B cell (primary cell): Measurements from ENCODE around the gene SANBR. TPM values are rescaled to one million over a fixed set of nuclear protein-coding genes. Genes with fewer than 3 reads are reported as not detected.

Source experiments
- ATAC-seq: fragments of 200-7000 bp; cut with Tn5 transposase; one replicate; pipeline ENCODE4 v1.10.0; 2021; ENCODE audit warnings: low read depth, mild to moderate bottlenecking, moderate number of reproducible peaks, moderate library complexity
- CTCF ChIA-PET: fragments of 350-600 bp; sonication (Branson Sonifier 250); formaldehyde crosslinking; loops from one replicate; lab custom pipeline; 2021; ENCODE audit warnings: antibody characterized with exemption, inconsistent platforms; lab: Charles Lee
- POLR2A ChIA-PET: fragments of 350-600 bp; sonication (Branson Sonifier 250); formaldehyde crosslinking; loops from one replicate; lab custom pipeline; 2021; ENCODE audit warnings: antibody characterized with exemption; lab: Charles Lee
- DNase-seq: peaks from one replicate; pipeline ENCODE4 v3.0.0; 2013
- H2AFZ ChIP-seq: 2 replicates; pipeline ENCODE4 v1.6.1; 2012; ENCODE audit warnings: mild to moderate bottlenecking, low read depth, low read length; ENCODE audit not compliant: insufficient read depth, poor library complexity, severe bottlenecking
- H3K27ac ChIP-seq, 2 donors: 1 replicate in 1 of 2; 2 replicates in 1 of 2; pipeline ENCODE4 v1.5.1; 2012 to 2013; ENCODE audit warnings: low read length in 2 of 2, mild to moderate bottlenecking in 2 of 2, moderate library complexity in 1 of 2
- H3K27me3 ChIP-seq, 4 experiments: fragments of 200-600 bp in 1 of 4; sonication (generic) in 1 of 4; replicated peaks in 1 of 4; 1 replicate in 2 of 4; 2 replicates in 2 of 4; pipeline versions ENCODE4 v1.6.1 to v1.7.0; 2013 to 2016; ENCODE audit warnings: low read length in 3 of 4, mild to moderate bottlenecking in 2 of 4, mixed read lengths in 1 of 4, moderate library complexity in 1 of 4; ENCODE audit not compliant: insufficient read depth in 4 of 4, control insufficient read depth in 3 of 4; ENCODE audit errors: control extremely low read depth in 1 of 4
- H3K36me3 ChIP-seq, 2 experiments: replicated peaks in 1 of 2; 1 replicate in 1 of 2; 2 replicates in 1 of 2; pipeline versions ENCODE4 v1.6.1 to v1.7.1; 2013; ENCODE audit warnings: low read length in 1 of 2; ENCODE audit not compliant: insufficient read depth in 2 of 2, control insufficient read depth in 1 of 2; ENCODE audit errors: control extremely low read depth in 1 of 2, extremely low read depth in 1 of 2
- H3K4me1 ChIP-seq, 2 donors: fragments of 200-600 bp in 1 of 2; sonication (generic) in 1 of 2; 1 replicate in 1 of 2; 2 replicates in 1 of 2; pipeline versions ENCODE4 v1.5.1 to v1.6.1; 2013 to 2017; ENCODE audit warnings: low read length in 2 of 2; ENCODE audit not compliant: control insufficient read depth in 2 of 2, insufficient read depth in 2 of 2
- H3K4me2 ChIP-seq: replicated peaks from 2 replicates; pipeline ENCODE3; 2012; ENCODE audit warnings: mild to moderate bottlenecking, low read depth, low read length; ENCODE audit not compliant: poor library complexity, severe bottlenecking
- H3K4me3 ChIP-seq, 5 experiments: fragments of 200-600 bp in 1 of 5; sonication (generic) in 1 of 5; 1 replicate in 3 of 5; 2 replicates in 2 of 5; pipeline versions ENCODE4 v1.5.1 to v1.7.0; 2011 to 2016; ENCODE audit warnings: low read length in 4 of 5, mild to moderate bottlenecking in 4 of 5, low read depth in 2 of 5, control low read depth in 1 of 5, moderate library complexity in 1 of 5; ENCODE audit not compliant: insufficient read depth in 1 of 5; ENCODE audit errors: control extremely low read depth in 1 of 5, extremely low read depth in 1 of 5
- H3K79me2 ChIP-seq: fragments of 200-600 bp; sonication (generic); one replicate; pipeline ENCODE4 v1.6.0; 2016; ENCODE audit warnings: low read length; ENCODE audit not compliant: control insufficient read depth, insufficient read depth
- H3K9ac ChIP-seq: fragments of 200-600 bp; sonication (generic); 2 replicates; pipeline ENCODE4 v1.6.1; 2017; ENCODE audit warnings: mild to moderate bottlenecking, low read length, moderate library complexity
- H3K9me3 ChIP-seq, 3 donors: one replicate each; pipeline versions ENCODE4 v1.6.1 to v1.7.1; 2013; ENCODE audit warnings: low read length in 2 of 3; ENCODE audit not compliant: control insufficient read depth in 2 of 3, insufficient read depth in 1 of 3; ENCODE audit errors: control extremely low read depth in 1 of 3
- H4K20me1 ChIP-seq: 2 replicates; pipeline ENCODE4 v1.6.0; 2012; ENCODE audit warnings: mild to moderate bottlenecking, low read length; ENCODE audit not compliant: insufficient read depth, control insufficient read depth, poor library complexity, severe bottlenecking
- H3K27ac Mint-ChIP-seq: one replicate; pipeline ENCODE4 v1.8.0; 2021; ENCODE audit warnings: mixed read lengths
- H3K27me3 Mint-ChIP-seq: one replicate; pipeline ENCODE4 v1.8.0; 2021; ENCODE audit warnings: mixed read lengths
- H3K4me1 Mint-ChIP-seq: one replicate; pipeline ENCODE4 v1.8.0; 2021; ENCODE audit warnings: mixed read lengths
- H3K4me3 Mint-ChIP-seq: one replicate; pipeline ENCODE4 v1.8.0; 2021; ENCODE audit warnings: mixed read lengths
- H3K9me3 Mint-ChIP-seq: one replicate; pipeline ENCODE4 v1.8.0; 2022; ENCODE audit warnings: mixed read lengths; ENCODE audit not compliant: insufficient read depth
- EZH2 ChIP-seq: IDR thresholded peaks from 2 replicates; pipeline ENCODE4 v1.6.1; 2012; ENCODE audit warnings: borderline replicate concordance, low read depth, mild to moderate bottlenecking, moderate library complexity, low read length; ENCODE audit not compliant: insufficient read depth, poor library complexity, severe bottlenecking
- WGBS: methylation state at CpG from one replicate; pipeline ENCODE4 v1.1.5; 2013; ENCODE audit warnings: missing lambda C conversion rate; ENCODE audit not compliant: insufficient coverage; 5-methylcytosine and 5-hydroxymethylcytosine counted together
- intact Hi-C: fragments of 100-400 bp; cut with micrococcal nuclease; formaldehyde crosslinking; loops from one replicate; pipeline ENCODE4 v1.10.0; 2022
- polyA plus RNA-seq: library from polyadenylated mRNA; depleted of rRNA; stranded (reverse); fragments of >200 nt; gene quantifications from 2 replicates; pipeline ENCODE4 v1.2.3, GENCODE V29; 2012
- total RNA-seq, 2 donors: library from RNA; stranded (reverse); fragments of 120-200 nt in 1 of 2; gene quantifications; 1 replicate in 1 of 2; 2 replicates in 1 of 2; pipeline versions ENCODE4 v1.2.3 to v1.2.4, GENCODE V29; 2013 to 2022
- TF ChIP-seq, protein P1 (sequence below): fragments of 200-600 bp; IDR thresholded peaks from one replicate; pipeline ENCODE4 v1.8.0; 2022; ENCODE audit warnings: antibody characterized with exemption, mild to moderate bottlenecking

Gene SANBR
- total and polyA plus RNA-seq, 2 donors (not counting 1 experiment from before 2014, with no cell fraction given): 2.5 to 6.6 TPM

DNA sequence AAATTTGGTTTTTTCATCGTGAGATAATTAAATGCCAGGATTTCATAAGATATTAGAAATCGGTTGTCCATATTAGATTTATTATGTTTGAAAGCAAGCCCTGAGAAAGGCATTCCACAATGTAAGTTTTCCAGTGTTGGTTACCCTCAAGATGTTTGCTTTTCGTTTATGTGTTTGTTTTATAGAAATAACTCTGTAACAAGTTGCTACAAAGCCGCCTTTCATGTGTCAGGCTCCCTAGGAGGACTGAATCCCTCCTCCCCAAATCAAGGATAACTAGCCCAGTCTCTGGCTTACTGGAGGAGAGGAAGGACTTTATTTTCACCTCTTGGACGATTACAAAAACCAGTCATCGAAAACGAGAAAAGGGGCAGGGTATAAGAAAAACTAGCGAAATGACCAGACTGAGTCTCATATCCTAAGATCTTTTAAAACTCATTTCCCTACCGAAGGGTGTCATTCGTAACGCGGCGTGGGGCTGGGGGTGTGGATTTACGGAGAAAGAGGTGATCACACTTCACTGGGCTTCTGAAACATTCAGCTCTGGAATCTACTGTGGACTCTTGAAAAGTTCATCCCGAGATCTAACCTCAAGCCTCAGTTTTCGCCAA lies 49.2 kb upstream of the SANBR start:
- intact Hi-C loops: loop anchor here (1.0 to 5.0 kb wide), 5 partner anchors 24 to 521 kb away; partner anchors contain the start of genes SANBR and XPO1
- H3K4me1 Mint-ChIP-seq: peaks cover 35% of the 10 kb centered on the region
- Histone ChIP-seq H3K4me3 (peak overlapping the region; percentile 81 to 98 (median 94)), H3K4me1 (peaks cover 5 to 19% of the 10 kb centered on the region in 2 donors), H3K79me2 (peaks cover 48% of the 10 kb centered on the region), H3K27ac (peak overlapping the region; percentile 69 to 84), H4K20me1 (peaks cover 4% of the 10 kb centered on the region), H3K9ac (peak overlapping the region; percentile 88), H3K9me3 (no peaks in the 10 kb centered on the region), H3K27me3 (no peaks in the 10 kb centered on the region), H3K4me2 (peak overlapping the region; percentile 84), H2AFZ (peak overlapping the region; percentile 99), H3K36me3 (peaks cover 0 to 5% of the 10 kb centered on the region in 2 experiments)
- CTCF ChIA-PET: interaction anchor here (1.2 kb wide), 1 partner anchor 15 kb away, joined by 3 read pairs; no protein-coding TSS in a partner anchor
- ATAC-seq: no peak
- DNase-seq: no peak
- no peaks in the 10 kb centered on the region for H3K27me3 Mint-ChIP-seq
- WGBS: 0% methylated on average over 2 of the region's 16 CpGs
- H3K4me3 Mint-ChIP-seq: peak overlapping the region; percentile 100
- TF ChIP-seq, protein P1, sequence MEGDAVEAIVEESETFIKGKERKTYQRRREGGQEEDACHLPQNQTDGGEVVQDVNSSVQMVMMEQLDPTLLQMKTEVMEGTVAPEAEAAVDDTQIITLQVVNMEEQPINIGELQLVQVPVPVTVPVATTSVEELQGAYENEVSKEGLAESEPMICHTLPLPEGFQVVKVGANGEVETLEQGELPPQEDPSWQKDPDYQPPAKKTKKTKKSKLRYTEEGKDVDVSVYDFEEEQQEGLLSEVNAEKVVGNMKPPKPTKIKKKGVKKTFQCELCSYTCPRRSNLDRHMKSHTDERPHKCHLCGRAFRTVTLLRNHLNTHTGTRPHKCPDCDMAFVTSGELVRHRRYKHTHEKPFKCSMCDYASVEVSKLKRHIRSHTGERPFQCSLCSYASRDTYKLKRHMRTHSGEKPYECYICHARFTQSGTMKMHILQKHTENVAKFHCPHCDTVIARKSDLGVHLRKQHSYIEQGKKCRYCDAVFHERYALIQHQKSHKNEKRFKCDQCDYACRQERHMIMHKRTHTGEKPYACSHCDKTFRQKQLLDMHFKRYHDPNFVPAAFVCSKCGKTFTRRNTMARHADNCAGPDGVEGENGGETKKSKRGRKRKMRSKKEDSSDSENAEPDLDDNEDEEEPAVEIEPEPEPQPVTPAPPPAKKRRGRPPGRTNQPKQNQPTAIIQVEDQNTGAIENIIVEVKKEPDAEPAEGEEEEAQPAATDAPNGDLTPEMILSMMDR: no peak
- TF ChIP-seq EZH2: no peak
- POLR2A ChIA-PET: interaction anchor here (1.2 kb wide), 1 partner anchor 23 kb away, joined by 4 read pairs; no protein-coding TSS in a partner anchor
- no peaks in the 10 kb centered on the region for H3K9me3 Mint-ChIP-seq
- H3K27ac Mint-ChIP-seq: peak overlapping the region; percentile 98
